CD14-positive monocyte (primary cell): ENCODE data around the gene CCDC200. TPM values are rescaled to one million over a fixed set of nuclear protein-coding genes. Genes with fewer than 3 reads are reported as not detected.

Experiments
- DNase-seq, 3 donors: peaks; one replicate each; pipeline ENCODE4 v3.0.0-alpha.2; 2011 to 2022
- H2AFZ ChIP-seq: 2 replicates; pipeline ENCODE4 v1.6.0; 2012; ENCODE audit warnings: mild to moderate bottlenecking, low read depth, low read length, inconsistent platforms; ENCODE audit not compliant: insufficient read depth, poor library complexity, severe bottlenecking
- H3K27ac ChIP-seq, 2 donors: 1 replicate in 1 of 2; 2 replicates in 1 of 2; pipeline ENCODE4 v1.5.1; 2012 to 2013; ENCODE audit warnings: low read length in 2 of 2, control low read depth in 1 of 2, inconsistent platforms in 1 of 2, low read depth in 1 of 2, mild to moderate bottlenecking in 1 of 2
- H3K27me3 ChIP-seq, 2 donors: one replicate each; pipeline versions ENCODE4 v1.6.0 to v1.6.1; 2011 to 2013; ENCODE audit warnings: low read length in 2 of 2; ENCODE audit not compliant: control insufficient read depth in 2 of 2, insufficient read depth in 2 of 2
- H3K36me3 ChIP-seq, 2 donors: replicated peaks in 1 of 2; 1 replicate in 1 of 2; 2 replicates in 1 of 2; pipeline versions ENCODE4 v1.5.1 to v1.6.1; 2012 to 2013; ENCODE audit warnings: low read length in 2 of 2, control low read depth in 1 of 2, inconsistent platforms in 1 of 2, mild to moderate bottlenecking in 1 of 2; ENCODE audit not compliant: insufficient read depth in 2 of 2, control insufficient read depth in 1 of 2
- H3K4me1 ChIP-seq, 2 donors: 1 replicate in 1 of 2; 2 replicates in 1 of 2; pipeline versions ENCODE4 v1.5.1 to v1.6.1; 2012 to 2013; ENCODE audit warnings: low read length in 2 of 2, control low read depth in 1 of 2, inconsistent platforms in 1 of 2, mild to moderate bottlenecking in 1 of 2, moderate library complexity in 1 of 2; ENCODE audit not compliant: insufficient read depth in 2 of 2, control insufficient read depth in 1 of 2
- H3K4me2 ChIP-seq: replicated peaks from 2 replicates; pipeline ENCODE3; 2012; ENCODE audit warnings: low read length, moderate library complexity, mild to moderate bottlenecking; ENCODE audit not compliant: poor library complexity, severe bottlenecking; ENCODE audit errors: extremely low read depth
- H3K4me3 ChIP-seq, 3 experiments: fragments of 200-600 bp in 1 of 3; sonication (generic) in 1 of 3; replicated peaks in 1 of 3; 1 replicate in 2 of 3; 2 replicates in 1 of 3; pipeline ENCODE4 v1.5.1; 2011 to 2013; ENCODE audit warnings: low read length in 3 of 3, mild to moderate bottlenecking in 3 of 3, control low read depth in 2 of 3, low read depth in 2 of 3, inconsistent platforms in 1 of 3, moderate library complexity in 1 of 3
- H3K79me2 ChIP-seq: 2 replicates; pipeline ENCODE4 v1.6.0; 2012; ENCODE audit warnings: mild to moderate bottlenecking, control low read depth, inconsistent platforms, low read length, moderate library complexity; ENCODE audit not compliant: insufficient read depth
- H3K9ac ChIP-seq: 2 replicates; pipeline ENCODE4 v1.6.0; 2017; ENCODE audit warnings: low read length, mild to moderate bottlenecking; ENCODE audit not compliant: insufficient read depth, poor library complexity, severe bottlenecking
- H3K9me3 ChIP-seq, 2 donors: replicated peaks in 1 of 2; 1 replicate in 1 of 2; 2 replicates in 1 of 2; pipeline versions ENCODE4 v1.5.1 to v1.6.1; 2012 to 2013; ENCODE audit warnings: low read length in 2 of 2, control low read depth in 1 of 2; ENCODE audit not compliant: control insufficient read depth in 1 of 2, insufficient read depth in 1 of 2
- H4K20me1 ChIP-seq: 2 replicates; pipeline ENCODE4 v1.6.0; 2012; ENCODE audit warnings: mild to moderate bottlenecking, low read length, control low read depth, moderate library complexity; ENCODE audit not compliant: insufficient read depth
- H3K27ac Mint-ChIP-seq, 7 donors: one replicate each; pipeline ENCODE4 v1.8.0; 2020; ENCODE audit warnings: mild to moderate bottlenecking in 7 of 7, mixed read lengths in 7 of 7, moderate library complexity in 6 of 7, inconsistent platforms in 2 of 7
- H3K27me3 Mint-ChIP-seq, 3 donors: one replicate each; pipeline ENCODE4 v1.8.0; 2021 to 2022; ENCODE audit warnings: low read depth in 3 of 3, mild to moderate bottlenecking in 3 of 3, mixed read lengths in 3 of 3, moderate library complexity in 3 of 3, inconsistent platforms in 1 of 3
- H3K36me3 Mint-ChIP-seq, 2 donors: one replicate each; pipeline ENCODE4 v1.8.0; 2020; ENCODE audit warnings: mixed read lengths in 2 of 2, inconsistent platforms in 1 of 2, mild to moderate bottlenecking in 1 of 2
- H3K4me1 Mint-ChIP-seq: one replicate; pipeline ENCODE4 v1.8.0; 2020; ENCODE audit warnings: mild to moderate bottlenecking, mixed read lengths
- H3K4me3 Mint-ChIP-seq, 2 donors: one replicate each; pipeline ENCODE4 v1.8.0; 2020; ENCODE audit warnings: mild to moderate bottlenecking in 2 of 2, mixed read lengths in 2 of 2, moderate library complexity in 1 of 2
- H3K9me3 Mint-ChIP-seq, 7 donors: one replicate each; pipeline ENCODE4 v1.8.0; 2020 to 2022; ENCODE audit warnings: mixed read lengths in 7 of 7, mild to moderate bottlenecking in 6 of 7, moderate library complexity in 6 of 7, inconsistent platforms in 2 of 7
- CTCF ChIP-seq: fragments of 200-600 bp; IDR thresholded peaks from one replicate; pipeline ENCODE4 v1.8.0; 2022; ENCODE audit warnings: antibody characterized with exemption, mild to moderate bottlenecking
- WGBS: methylation state at CpG from one replicate; pipeline ENCODE4 v1.1.5; 2013; ENCODE audit warnings: missing lambda C conversion rate; ENCODE audit not compliant: insufficient coverage; 5-methylcytosine and 5-hydroxymethylcytosine counted together
- intact Hi-C, 2 donors: fragments of 100-400 bp; cut with micrococcal nuclease; formaldehyde crosslinking; loops; one replicate each; pipeline versions ENCODE4 v1.15.0 to v1.15.1; 2023
- polyA plus RNA-seq, 3 donors: library from polyadenylated mRNA; depleted of rRNA in 1 of 3; unstranded in 2 of 3; stranded (reverse) in 1 of 3; fragments of 300-500 nt in 2 of 3; fragments of >200 nt in 1 of 3; fragmentation: Illumina TruSeq in 2 of 3; gene quantifications; 1 replicate in 2 of 3; 2 replicates in 1 of 3; pipeline ENCODE4 v1.2.3, GENCODE V29; 2012 to 2021

The CCDC200 gene
- polyA plus RNA-seq, 3 donors, result not detected

GRCh38 chr17:43219001-43219400 is 9.4 kb downstream of the CCDC200 start:
- no peak for DNase-seq
- intact Hi-C loops, result no loop called here
- Mint-ChIP-seq H3K9me3 (peaks cover 0 to 2% (median 0%) of the 10 kb centered on the region in 7 donors), H3K4me1 (peaks cover 3% of the 10 kb centered on the region), H3K4me3 (no peak overlapping the region), H3K36me3 (peaks cover 67 to 90% of the 10 kb centered on the region in 2 donors), H3K27ac (peak overlapping the region in 2 of 7 donors; percentile 8 to 43), H3K27me3 (peaks cover 0 to 1% (median 0%) of the 10 kb centered on the region in 3 donors)
- Histone ChIP-seq H3K4me1 (no peaks in the 10 kb centered on the region), H2AFZ (no peak overlapping the region), H3K9ac (no peak overlapping the region), H4K20me1 (peaks cover 72% of the 10 kb centered on the region), H3K79me2 (peaks cover 6% of the 10 kb centered on the region), H3K27ac (no peak overlapping the region), H3K27me3 (no peaks in the 10 kb centered on the region), H3K4me3 (no peak overlapping the region), H3K4me2 (no peak overlapping the region), H3K9me3 (no peaks in the 10 kb centered on the region), H3K36me3 (peaks cover 63 to 94% of the 10 kb centered on the region in 2 donors)
- WGBS, result 86% methylated on average over 1 of the region's 2 CpGs
- TF ChIP-seq CTCF, result no peak

- Histone ChIP-seq H3K9me3 (no peaks in the 10 kb centered on the region), H3K27me3 (no peaks in the 10 kb centered on the region), H3K4me3 (no peak overlapping the region), H3K4me1 (peaks cover 11 to 12% of the 10 kb centered on the region in 2 donors), H3K27ac (no peak overlapping the region), H4K20me1 (peaks cover 77% of the 10 kb centered on the region), H2AFZ (no peak overlapping the region), H3K79me2 (peaks cover 19% of the 10 kb centered on the region), H3K36me3 (peaks cover 62 to 88% of the 10 kb centered on the region in 2 donors), H3K9ac (no peak overlapping the region), H3K4me2 (no peak overlapping the region)
- Mint-ChIP-seq H3K27me3 (peaks cover 0 to 1% (median 0%) of the 10 kb centered on the region in 3 donors), H3K9me3 (peaks cover 0 to 2% (median 0%) of the 10 kb centered on the region in 7 donors), H3K36me3 (peaks cover 66 to 84% of the 10 kb centered on the region in 2 donors), H3K4me3 (no peak overlapping the region), H3K4me1 (peaks cover 16% of the 10 kb centered on the region), H3K27ac (peak overlapping the region in 5 of 7 donors; percentile 1 to 51 (median 7))
- intact Hi-C loops, result no loop called here
- 95% methylated on average over 2 of the region's 2 CpGs for WGBS
- TF ChIP-seq CTCF, result no peak
- no peak for DNase-seq
Measured at GRCh38 chr17:43217614-43218087, 10.8 kb downstream of the CCDC200 start.
